ENCODE data around the gene NPC1L1.

DNA sequence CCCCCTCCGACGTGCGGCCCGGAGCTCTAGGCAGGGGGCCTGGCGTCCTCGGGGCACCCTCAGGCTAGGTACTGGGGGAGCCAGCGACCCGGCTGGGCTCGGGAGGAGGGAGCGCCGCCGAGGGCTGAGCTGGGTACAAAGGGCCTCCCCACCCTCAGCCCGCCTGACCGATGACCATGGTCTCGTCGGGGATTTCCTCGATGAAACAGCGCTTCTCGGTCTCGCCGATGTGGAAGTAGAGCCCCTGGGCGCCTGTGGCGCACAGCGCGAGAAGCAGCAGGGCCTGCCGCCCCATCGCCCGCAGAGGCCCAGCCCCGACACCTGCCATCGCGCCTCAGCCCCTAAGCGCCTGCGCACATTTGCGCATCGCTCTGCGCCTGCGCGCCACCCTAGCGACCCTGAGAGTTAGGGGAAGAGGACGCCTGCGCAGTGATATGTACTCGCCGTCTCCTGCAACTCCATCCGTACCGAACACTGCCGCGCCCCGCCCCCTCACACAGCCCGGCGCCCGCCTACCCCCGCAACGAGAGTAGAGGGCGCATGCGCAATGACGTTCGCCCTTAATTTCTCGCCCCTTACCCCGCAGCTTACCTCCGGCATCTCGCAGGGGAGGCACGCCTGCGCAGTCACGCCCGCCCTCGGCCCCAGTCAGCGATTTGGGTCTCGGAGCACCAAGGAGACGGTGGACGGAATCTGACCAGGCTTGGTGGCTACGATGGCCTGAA lies 40.9 kb upstream of the NPC1L1 start, which contains the start of gene TMED4:
- TF ChIP-seq POLR2A (IDR thresholded peaks at IDR 0.05; ENCODE audit: extremely low read depth, insufficient read length) (peak; percentile 95), MYC (IDR thresholded peaks at IDR 0.05; ENCODE audit: low read depth, low read length) (peak; percentile 71; the same call in 1 of the 2 replicates), MAX (IDR thresholded peaks at IDR 0.05; ENCODE audit: low read depth, low read length) (peak; percentile 66; the same call in 1 of the 2 replicates)
- TF ChIP-seq, protein P1, sequence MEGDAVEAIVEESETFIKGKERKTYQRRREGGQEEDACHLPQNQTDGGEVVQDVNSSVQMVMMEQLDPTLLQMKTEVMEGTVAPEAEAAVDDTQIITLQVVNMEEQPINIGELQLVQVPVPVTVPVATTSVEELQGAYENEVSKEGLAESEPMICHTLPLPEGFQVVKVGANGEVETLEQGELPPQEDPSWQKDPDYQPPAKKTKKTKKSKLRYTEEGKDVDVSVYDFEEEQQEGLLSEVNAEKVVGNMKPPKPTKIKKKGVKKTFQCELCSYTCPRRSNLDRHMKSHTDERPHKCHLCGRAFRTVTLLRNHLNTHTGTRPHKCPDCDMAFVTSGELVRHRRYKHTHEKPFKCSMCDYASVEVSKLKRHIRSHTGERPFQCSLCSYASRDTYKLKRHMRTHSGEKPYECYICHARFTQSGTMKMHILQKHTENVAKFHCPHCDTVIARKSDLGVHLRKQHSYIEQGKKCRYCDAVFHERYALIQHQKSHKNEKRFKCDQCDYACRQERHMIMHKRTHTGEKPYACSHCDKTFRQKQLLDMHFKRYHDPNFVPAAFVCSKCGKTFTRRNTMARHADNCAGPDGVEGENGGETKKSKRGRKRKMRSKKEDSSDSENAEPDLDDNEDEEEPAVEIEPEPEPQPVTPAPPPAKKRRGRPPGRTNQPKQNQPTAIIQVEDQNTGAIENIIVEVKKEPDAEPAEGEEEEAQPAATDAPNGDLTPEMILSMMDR (IDR thresholded peaks at IDR 0.05; ENCODE audit: low read depth, low read length), result no peak
